ENCODE results near the gene HABP4.

The HABP4 gene

GRCh38 chr9:96412174-96412913 is 37.6 kb upstream of the HABP4 start:
- Histone ChIP-seq H2AFZ (ENCODE audit: low read length) (no peak overlapping the region), H3K9me2 (ENCODE audit: low read depth, low read length) (no peaks in the 10 kb centered on the region), H3K4me1 (ENCODE audit: insufficient read depth, low read length, severe bottlenecking) (peaks cover 44% of the 10 kb centered on the region), H3K9ac (ENCODE audit: low read length) (no peak overlapping the region; the same call in 1 of the 2 replicates), H3K36me3 (ENCODE audit: insufficient read depth, low read length) (peaks cover 51% of the 10 kb centered on the region), H3F3A (ENCODE audit: insufficient read depth, low read length) (peaks cover 4% of the 10 kb centered on the region; the same call in 1 of the 2 replicates), H3K27me3 (ENCODE audit: insufficient read depth, low read length) (no peaks in the 10 kb centered on the region), H3K4me3 (ENCODE audit: low read depth, low read length, poor library complexity, severe bottlenecking) (no peak overlapping the region), H3K79me2 (ENCODE audit: insufficient read depth, low read length) (peaks cover 87% of the 10 kb centered on the region), H3K27ac (ENCODE audit: low read depth, low read length, poor library complexity, severe bottlenecking) (peak overlapping the region; percentile 95), H4K20me1 (ENCODE audit: insufficient read depth, low read length) (no peaks in the 10 kb centered on the region), H3K9me3 (ENCODE audit: low read length) (no peaks in the 10 kb centered on the region), H3K4me2 (ENCODE audit: low read length) (0 out of 2 replicates have a peak overlapping the region, but pooled peaks have one; percentile 2)
- TF ChIP-seq EZH2 (IDR thresholded peaks at IDR 0.05; ENCODE audit: borderline replicate concordance, low read length) (no peak), CTCF (IDR thresholded peaks at IDR 0.05; ENCODE audit: low read length) (no peak)

- Histone ChIP-seq H3K79me2 (ENCODE audit: insufficient read depth, low read length) (peaks cover 78% of the 10 kb centered on the region), H3F3A (ENCODE audit: insufficient read depth, low read length) (peaks cover 4% of the 10 kb centered on the region; the same call in 1 of the 2 replicates), H3K9ac (ENCODE audit: low read length) (peak overlapping the region; percentile 58), H3K4me2 (ENCODE audit: low read length) (peak overlapping the region; percentile 81), H3K4me3 (ENCODE audit: low read depth, low read length, poor library complexity, severe bottlenecking) (peak overlapping the region; percentile 54), H3K9me2 (ENCODE audit: low read depth, low read length) (no peaks in the 10 kb centered on the region), H3K4me1 (ENCODE audit: insufficient read depth, low read length, severe bottlenecking) (peaks cover 44% of the 10 kb centered on the region), H4K20me1 (ENCODE audit: insufficient read depth, low read length) (no peaks in the 10 kb centered on the region), H2AFZ (ENCODE audit: low read length) (no peak overlapping the region), H3K27me3 (ENCODE audit: insufficient read depth, low read length) (no peaks in the 10 kb centered on the region), H3K27ac (ENCODE audit: low read depth, low read length, poor library complexity, severe bottlenecking) (peak overlapping the region; percentile 95), H3K36me3 (ENCODE audit: insufficient read depth, low read length) (peaks cover 43% of the 10 kb centered on the region), H3K9me3 (ENCODE audit: low read length) (no peaks in the 10 kb centered on the region)
- TF ChIP-seq CTCF (IDR thresholded peaks at IDR 0.05; ENCODE audit: low read length) = peak; percentile 19; the same call in 1 of the 2 replicates
- TF ChIP-seq EZH2 (IDR thresholded peaks at IDR 0.05; ENCODE audit: borderline replicate concordance, low read length) = no peak
These were observed 36.4 kb upstream of the HABP4 start for GRCh38 chr9:96413302-96414221.

GRCh38 chr9:96417051-96417586 is 32.9 kb upstream of the HABP4 start:
- Histone ChIP-seq H3K36me3 (ENCODE audit: insufficient read depth, low read length) (peaks cover 14% of the 10 kb centered on the region), H3K4me2 (ENCODE audit: low read length) (peak overlapping the region; percentile 97), H3K4me3 (ENCODE audit: low read depth, low read length, poor library complexity, severe bottlenecking) (peak overlapping the region; percentile 95), H3K27me3 (ENCODE audit: insufficient read depth, low read length) (no peaks in the 10 kb centered on the region), H3K9me2 (ENCODE audit: low read depth, low read length) (no peaks in the 10 kb centered on the region), H3K9me3 (ENCODE audit: low read length) (no peaks in the 10 kb centered on the region), H3F3A (ENCODE audit: insufficient read depth, low read length) (peaks cover 4% of the 10 kb centered on the region; the same call in 1 of the 2 replicates), H3K9ac (ENCODE audit: low read length) (peak overlapping the region; percentile 99), H3K79me2 (ENCODE audit: insufficient read depth, low read length) (peaks cover 48% of the 10 kb centered on the region), H3K27ac (ENCODE audit: low read depth, low read length, poor library complexity, severe bottlenecking) (peak overlapping the region; percentile 87), H3K4me1 (ENCODE audit: insufficient read depth, low read length, severe bottlenecking) (peaks cover 62% of the 10 kb centered on the region), H2AFZ (ENCODE audit: low read length) (no peak overlapping the region), H4K20me1 (ENCODE audit: insufficient read depth, low read length) (no peaks in the 10 kb centered on the region)
- TF ChIP-seq EZH2 (IDR thresholded peaks at IDR 0.05; ENCODE audit: borderline replicate concordance, low read length) (no peak), CTCF (IDR thresholded peaks at IDR 0.05; ENCODE audit: low read length) (no peak)
